NCI-H187 treated with DMSO at 0.1 percent for 48 hours (cell line): ENCODE measurements around the gene ABCC1.
"Not testable (repeated sequence)": the region's sequence is repeated elsewhere in the genome, so short reads cannot be mapped to it uniquely, and the experiment has no call there.

ENCODE experiments used
- DNase-seq: peaks from one replicate; lab custom pipeline; 2025; lab: John Stamatoyannopoulos, UW

ABCC1 gene

GRCh38 chr16:16159662-16160061 is 210.2 kb downstream of the ABCC1 start:
- no peak for DNase-seq

- no peak for DNase-seq
These were observed 211.9 kb downstream of the ABCC1 start for GRCh38 chr16:16161319-16161718.

- not testable (repeated sequence) for DNase-seq
These were observed 212.4 kb downstream of the ABCC1 start for GRCh38 chr16:16161840-16162239.

- DNase-seq = no peak
These were observed 213.2 kb downstream of the ABCC1 start for GRCh38 chr16:16162591-16162990.

- no peak for DNase-seq
These were observed 213.7 kb downstream of the ABCC1 start for GRCh38 chr16:16163109-16163508.

- DNase-seq = no peak
These were observed 214.2 kb downstream of the ABCC1 start for GRCh38 chr16:16163571-16163970.

- no peak for DNase-seq
These were observed 214.8 kb downstream of the ABCC1 start for GRCh38 chr16:16164243-16164642.

- no peak for DNase-seq
These were observed 216.7 kb downstream of the ABCC1 start for GRCh38 chr16:16166085-16166484.

- DNase-seq = no peak
These were observed 217.5 kb downstream of the ABCC1 start for GRCh38 chr16:16166949-16167348.

- no peak for DNase-seq
These were observed 218.5 kb downstream of the ABCC1 start for GRCh38 chr16:16167927-16168326.

- no peak for DNase-seq
These were observed 219.0 kb downstream of the ABCC1 start for GRCh38 chr16:16168431-16168830.

- DNase-seq = no peak
These were observed 220.2 kb downstream of the ABCC1 start for GRCh38 chr16:16169615-16170014.

GRCh38 chr16:16171332-16171919 is 222.0 kb downstream of the ABCC1 start:
- DNase-seq = no peak

GRCh38 chr16:16172991-16173390 is 223.6 kb downstream of the ABCC1 start:
- DNase-seq = no peak

GRCh38 chr16:16175296-16175695 is 225.9 kb downstream of the ABCC1 start:
- DNase-seq = no peak

GRCh38 chr16:16176328-16176727 is 226.9 kb downstream of the ABCC1 start:
- no peak for DNase-seq

GRCh38 chr16:16178455-16179162 is 229.2 kb downstream of the ABCC1 start:
- no peak for DNase-seq

GRCh38 chr16:16181748-16182147 is 232.3 kb downstream of the ABCC1 start:
- DNase-seq = not testable (repeated sequence)

GRCh38 chr16:16182918-16183317 is 233.5 kb downstream of the ABCC1 start:
- DNase-seq = no peak

- DNase-seq = no peak
These were observed 234.1 kb downstream of the ABCC1 start for GRCh38 chr16:16183562-16183961.

GRCh38 chr16:16184594-16184993 is 235.2 kb downstream of the ABCC1 start:
- DNase-seq = no peak

- no peak for DNase-seq
These were observed 235.7 kb downstream of the ABCC1 start for GRCh38 chr16:16185095-16185494.

- DNase-seq = no peak
These were observed 237.4 kb downstream of the ABCC1 start for GRCh38 chr16:16186820-16187219.

- no peak for DNase-seq
These were observed 239.4 kb downstream of the ABCC1 start for GRCh38 chr16:16188827-16189226.
